GM20431 (cell line): Measurements from ENCODE around the gene BTBD7.
"Not testable (repeated sequence)": the region's sequence is repeated elsewhere in the genome, so short reads cannot be mapped to it uniquely, and the experiment has no call there.

ENCODE experiments used
- in situ Hi-C: fragments of 300-500 bp; cut with MseI, MboI; formaldehyde crosslinking; loops from one replicate; pipeline ENCODE4 v1.15.0; 2020; ENCODE audit warnings: low sequenced_read_pairs; ENCODE audit not compliant: unreplicated experiment

BTBD7 gene, protein sequence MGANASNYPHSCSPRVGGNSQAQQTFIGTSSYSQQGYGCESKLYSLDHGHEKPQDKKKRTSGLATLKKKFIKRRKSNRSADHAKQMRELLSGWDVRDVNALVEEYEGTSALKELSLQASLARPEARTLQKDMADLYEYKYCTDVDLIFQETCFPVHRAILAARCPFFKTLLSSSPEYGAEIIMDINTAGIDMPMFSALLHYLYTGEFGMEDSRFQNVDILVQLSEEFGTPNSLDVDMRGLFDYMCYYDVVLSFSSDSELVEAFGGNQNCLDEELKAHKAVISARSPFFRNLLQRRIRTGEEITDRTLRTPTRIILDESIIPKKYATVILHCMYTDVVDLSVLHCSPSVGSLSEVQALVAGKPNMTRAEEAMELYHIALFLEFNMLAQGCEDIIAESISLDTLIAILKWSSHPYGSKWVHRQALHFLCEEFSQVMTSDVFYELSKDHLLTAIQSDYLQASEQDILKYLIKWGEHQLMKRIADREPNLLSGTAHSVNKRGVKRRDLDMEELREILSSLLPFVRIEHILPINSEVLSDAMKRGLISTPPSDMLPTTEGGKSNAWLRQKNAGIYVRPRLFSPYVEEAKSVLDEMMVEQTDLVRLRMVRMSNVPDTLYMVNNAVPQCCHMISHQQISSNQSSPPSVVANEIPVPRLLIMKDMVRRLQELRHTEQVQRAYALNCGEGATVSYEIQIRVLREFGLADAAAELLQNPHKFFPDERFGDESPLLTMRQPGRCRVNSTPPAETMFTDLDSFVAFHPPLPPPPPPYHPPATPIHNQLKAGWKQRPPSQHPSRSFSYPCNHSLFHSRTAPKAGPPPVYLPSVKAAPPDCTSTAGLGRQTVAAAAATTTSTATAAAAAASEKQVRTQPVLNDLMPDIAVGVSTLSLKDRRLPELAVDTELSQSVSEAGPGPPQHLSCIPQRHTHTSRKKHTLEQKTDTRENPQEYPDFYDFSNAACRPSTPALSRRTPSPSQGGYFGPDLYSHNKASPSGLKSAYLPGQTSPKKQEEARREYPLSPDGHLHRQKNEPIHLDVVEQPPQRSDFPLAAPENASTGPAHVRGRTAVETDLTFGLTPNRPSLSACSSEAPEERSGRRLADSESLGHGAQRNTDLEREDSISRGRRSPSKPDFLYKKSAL

DNA sequence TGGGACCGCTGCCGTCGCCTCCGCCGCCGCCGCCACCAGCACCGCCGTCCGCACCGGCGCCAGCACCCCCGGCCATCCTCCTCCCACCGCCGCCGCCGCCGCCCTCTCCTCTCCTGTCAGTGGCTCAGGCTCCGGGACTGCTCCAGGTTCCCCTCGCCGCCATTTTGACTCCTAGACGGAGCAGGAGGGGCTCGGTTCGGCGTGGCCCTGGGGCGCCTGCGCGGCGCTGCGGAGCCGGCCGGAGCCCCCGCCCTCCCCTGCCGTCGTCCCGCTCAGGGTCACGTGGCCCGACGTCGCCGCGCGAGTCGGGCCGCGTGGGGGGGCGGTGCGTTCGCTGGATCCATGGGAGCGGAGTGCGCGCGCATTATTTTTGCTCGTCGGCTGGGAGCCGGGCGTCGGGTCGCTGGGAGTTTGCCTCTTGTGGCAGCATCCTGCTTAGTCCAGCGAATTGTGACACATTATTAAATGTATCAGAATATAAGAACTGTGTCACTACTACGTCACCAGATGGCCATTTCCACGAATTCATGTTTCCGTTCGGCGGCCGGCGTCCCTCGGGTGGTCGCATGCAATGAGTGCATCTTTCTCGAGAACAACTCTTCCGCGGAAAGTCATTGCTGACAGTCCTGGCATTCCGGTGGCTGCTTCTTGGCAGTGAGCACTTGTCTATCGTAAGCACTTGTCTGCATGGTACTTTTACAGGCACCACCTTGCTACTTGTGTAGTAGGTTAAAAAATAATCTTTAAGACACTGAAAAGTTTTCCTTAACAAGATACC lies at the start of gene BTBD7:
Gene BTBD7, minus strand, starts transcription at position 184 of the 778 bp plus-strand sequence. CDS start 36,985 bp downstream, outside the sequence.
- in situ Hi-C loops = no loop called here

DNA sequence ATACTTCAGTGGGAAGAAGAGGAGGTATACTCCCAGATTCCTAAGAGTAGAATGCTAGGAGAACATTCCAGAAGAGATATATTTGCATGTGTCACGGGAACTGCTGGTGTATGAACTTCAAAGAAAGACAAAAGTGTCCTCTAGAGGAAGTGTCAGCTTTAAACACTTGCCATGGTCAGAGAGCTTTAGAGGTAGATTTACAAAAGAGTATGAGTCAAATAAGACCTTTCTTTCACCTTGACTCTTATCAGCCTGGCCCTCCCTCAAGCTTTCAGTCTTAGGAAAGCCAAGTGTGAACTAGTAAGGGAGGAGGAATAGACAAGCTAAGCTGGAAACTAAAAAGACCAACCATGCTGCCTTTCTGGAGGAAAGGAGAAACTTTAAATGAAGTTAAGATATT lies 48.8 kb upstream of the BTBD7 start:
- in situ Hi-C loops = no loop called here

DNA sequence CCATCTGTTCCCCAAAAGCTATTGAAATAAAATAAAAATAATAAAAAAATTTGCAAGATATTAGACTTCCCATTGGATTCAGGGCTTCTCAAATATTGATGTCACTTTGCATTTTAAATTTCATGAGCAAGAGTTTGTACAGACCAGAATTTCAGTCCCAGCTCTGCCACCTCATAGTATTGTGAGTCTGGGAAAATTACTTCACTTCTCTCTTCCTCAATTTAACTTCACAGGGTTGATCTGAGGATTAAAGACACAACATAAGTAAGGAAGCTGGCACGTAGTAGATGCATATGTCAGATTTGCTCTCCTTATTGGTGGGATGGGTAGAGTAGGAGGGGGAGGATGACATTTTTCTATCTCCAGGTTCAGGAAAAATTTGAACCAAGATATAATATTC lies 47.0 kb upstream of the BTBD7 start:
- in situ Hi-C loops = no loop called here

DNA sequence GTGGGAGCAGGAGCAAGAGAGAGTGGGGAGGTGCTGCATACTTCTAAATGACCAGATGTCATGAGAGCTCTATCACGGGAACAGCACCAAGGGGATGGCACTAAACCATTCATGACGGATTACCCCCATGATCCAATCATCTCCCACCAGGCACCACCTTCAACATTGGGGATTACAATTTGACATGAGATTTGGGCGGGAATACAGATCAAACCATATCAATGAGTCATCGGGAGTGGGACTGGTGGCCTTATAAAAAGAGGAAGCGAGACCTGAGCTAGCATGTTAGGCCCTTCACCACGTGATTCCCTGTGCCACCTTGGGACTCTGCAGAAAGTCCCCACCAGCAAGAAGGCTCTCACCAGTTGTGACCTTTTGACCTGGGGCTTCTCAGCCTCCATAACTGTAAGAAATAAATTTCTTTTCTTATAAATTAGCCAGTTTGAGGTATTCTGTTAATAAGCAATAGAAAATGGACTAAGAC lies 42.9 kb upstream of the BTBD7 start:
- in situ Hi-C loops = no loop called here

DNA sequence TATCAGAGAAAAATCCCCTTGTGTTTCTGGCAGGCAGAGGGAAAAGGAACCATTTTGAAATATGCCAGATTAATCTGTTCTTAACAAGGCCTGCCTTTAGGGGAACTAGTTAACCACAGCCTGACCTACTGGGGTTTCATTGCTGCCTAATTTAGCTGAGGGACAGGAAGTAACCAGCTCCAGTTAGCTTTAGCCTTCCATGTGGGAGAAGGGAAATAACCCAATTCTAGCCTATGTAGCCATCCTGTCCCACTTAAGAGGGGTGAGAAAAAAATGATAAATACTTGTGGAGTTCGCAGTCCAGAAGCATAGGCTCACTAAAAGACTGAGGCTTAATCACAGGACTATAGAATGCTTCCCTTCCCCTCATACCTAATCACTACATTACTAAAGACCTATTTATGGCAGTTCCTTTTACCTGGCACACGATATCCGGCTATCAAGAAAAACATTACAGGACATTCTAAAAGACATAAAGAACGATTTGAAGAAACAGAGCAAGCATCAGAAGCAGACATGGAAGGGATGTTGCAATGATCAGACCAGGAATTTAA lies 37.0 kb upstream of the BTBD7 start:
- in situ Hi-C loops = no loop called here

DNA sequence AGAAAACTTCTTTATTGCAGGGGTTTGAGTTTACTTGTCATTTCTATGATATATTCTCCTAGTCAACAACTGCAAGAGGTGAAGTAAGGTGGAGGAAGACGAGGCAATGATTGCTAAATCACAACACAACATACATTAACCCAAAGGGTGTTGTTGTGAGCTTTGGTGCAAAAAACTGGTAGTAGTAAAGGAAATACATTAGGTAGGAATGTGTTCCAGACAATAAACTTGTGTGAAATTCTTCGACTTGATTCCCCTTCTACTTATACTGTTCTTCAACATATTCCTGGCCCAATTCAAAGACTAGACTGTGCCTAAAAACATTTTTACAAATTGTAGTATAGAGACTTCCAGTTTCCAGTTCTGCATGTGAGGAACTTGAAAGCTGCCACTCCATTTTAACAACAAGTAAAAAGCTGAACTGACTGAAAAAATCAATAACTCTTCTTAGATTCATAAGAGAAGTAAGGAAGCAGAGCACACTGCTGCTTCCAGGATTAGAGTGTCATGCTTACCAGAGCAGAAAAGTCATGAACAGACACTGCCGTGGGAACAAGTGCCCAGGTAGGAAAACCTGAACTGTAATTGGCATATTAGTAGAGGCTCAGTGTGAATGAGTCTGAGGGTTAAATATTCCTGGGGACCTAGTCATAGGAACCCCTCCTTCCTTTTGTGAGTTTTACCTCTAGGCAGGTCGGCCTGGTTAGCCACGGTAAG lies 36.3 kb upstream of the BTBD7 start:
- in situ Hi-C loops = no loop called here

DNA sequence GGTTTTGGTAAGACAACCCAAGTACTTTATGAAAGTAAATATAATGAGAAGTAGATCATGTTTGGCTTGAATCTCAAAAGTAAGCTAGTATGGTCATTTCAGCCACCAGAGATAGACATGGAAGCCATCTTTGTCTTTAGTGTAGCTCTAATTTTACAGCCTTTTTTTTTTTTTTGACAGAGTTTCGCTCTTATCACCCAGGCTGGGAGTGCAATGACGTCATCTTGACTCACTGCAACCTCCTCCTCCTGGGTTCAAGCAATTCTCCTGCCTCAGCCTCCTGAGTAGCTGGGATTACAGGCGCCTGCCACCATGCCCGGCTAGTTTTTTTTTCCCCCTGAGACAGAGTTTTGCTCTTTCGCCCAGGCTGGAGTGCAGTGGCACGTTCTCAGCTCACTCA lies 22.0 kb upstream of the BTBD7 start:
- in situ Hi-C loops = not testable (repeated sequence)

DNA sequence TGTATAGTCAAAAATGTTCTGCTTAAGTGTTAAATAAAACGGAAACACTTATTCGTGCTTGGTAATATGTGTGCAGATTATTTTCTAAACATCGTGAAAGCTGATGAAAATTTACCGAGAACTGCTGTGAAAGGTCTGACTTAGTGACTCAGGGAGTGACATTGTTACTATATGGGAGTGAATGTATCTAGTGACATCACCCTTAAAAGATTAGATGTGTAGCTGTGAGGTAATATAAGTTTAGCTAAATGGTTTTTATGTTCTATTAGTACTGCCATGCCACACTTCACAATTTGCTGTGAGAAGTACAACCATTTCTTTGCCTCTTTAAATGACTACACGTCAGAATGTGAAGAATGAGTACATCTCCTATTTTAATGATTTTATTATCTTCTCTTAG lies 15.5 kb upstream of the BTBD7 start:
- in situ Hi-C loops = no loop called here

DNA sequence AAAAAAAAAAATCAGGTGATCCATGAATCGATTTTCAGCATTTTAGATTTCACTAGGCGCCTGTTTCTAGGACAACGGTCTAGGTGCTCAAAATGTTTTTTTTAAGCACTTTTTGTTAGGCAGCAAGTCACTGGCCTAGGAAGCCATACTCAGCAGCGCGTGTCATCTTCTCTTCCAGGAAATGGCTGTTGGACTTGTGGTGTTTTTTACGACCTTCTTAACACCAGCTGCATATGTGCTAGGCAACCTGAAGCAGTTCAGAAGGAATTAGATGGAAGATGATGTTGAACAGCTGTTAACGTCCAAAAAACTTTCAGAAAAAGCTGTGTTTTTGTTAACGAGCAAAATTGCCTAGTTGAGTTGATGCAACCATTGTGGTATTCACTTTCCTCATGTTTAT lies 15.0 kb upstream of the BTBD7 start:
- in situ Hi-C loops = no loop called here

DNA sequence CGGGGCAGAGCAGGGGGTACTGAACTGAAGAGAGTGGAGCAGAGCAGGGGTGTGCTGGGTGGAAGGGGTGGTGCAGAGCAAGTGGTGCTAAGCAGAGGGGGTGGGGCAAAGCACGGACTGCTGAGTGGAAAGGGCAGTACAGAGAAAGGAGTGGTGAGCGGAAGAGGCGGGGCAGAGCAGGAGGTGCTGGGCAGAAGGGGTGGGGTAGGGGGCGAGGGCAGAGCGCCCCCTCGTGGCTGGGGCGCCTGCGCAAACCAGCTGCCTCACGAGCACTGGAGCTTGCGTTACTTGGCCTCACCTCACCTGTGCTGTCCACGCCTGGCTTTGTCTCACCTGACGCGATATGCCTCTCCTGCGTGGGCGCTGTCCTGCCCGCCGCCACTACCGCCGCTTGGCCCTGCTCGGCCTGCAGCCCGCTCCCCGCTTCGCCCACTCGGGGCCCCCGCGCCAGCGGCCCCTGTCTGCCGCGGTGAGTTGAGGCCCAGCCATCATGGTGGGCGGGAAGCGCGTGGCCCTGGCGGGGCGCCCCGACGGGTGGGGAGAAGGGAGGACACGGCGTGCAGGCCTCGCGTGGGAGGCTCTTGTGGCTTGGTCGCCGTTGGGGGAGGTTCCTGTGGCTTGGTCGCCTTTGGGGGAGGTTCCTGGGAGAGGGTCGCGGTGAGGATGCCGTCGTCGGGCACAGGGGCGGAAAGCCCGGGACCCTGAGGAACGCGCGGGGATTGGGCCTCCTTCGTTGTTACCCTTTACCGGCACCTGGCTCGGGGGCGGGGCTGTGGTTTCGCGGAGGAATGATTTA lies 14.3 kb upstream of the BTBD7 start, which contains the start of gene COX8C:
Gene COX8C, plus strand, starts transcription at position 257 of the 796 bp plus-strand sequence. Its CDS starts 87 bp downstream, at position 344.
- in situ Hi-C loops = no loop called here

DNA sequence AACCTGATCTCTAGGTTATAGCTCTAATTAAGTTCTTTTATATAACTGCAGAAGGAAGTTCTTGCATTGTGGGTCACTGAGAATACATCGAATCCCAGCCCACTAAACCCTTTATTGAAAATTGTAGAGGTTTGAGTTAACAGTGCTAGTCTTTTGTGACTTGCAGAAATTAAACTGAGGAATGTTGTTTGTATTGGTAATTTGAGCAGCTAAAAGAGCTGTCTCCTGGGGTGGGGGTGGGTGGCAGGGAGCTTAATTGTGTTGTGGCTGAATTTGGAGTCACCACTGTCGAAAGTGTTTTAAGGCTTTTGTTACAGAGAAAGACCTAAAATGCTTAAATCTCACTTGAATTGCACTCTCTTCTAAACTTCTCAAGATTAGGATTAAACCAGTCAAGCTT lies 11.0 kb upstream of the BTBD7 start:
- in situ Hi-C loops = no loop called here

DNA sequence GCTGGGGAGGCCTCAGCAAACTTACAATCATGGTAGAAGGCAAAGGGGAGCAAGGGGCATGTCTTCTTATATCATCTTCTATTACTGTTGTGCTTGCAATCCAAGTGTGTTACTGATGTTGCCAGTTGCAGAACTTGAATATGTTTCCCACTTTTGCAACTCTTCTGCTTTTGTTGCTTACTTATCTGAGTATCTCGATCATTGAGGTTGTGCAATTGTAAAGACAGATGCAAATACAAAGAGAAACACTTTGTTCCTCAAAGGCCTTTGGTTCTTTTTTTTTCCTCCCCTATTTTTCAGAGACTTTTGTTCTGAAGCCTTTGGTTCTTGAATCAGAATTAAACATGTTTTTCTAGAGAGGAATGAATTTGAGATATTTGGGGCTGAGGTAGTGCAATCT lies 10.4 kb upstream of the BTBD7 start:
- in situ Hi-C loops = no loop called here

DNA sequence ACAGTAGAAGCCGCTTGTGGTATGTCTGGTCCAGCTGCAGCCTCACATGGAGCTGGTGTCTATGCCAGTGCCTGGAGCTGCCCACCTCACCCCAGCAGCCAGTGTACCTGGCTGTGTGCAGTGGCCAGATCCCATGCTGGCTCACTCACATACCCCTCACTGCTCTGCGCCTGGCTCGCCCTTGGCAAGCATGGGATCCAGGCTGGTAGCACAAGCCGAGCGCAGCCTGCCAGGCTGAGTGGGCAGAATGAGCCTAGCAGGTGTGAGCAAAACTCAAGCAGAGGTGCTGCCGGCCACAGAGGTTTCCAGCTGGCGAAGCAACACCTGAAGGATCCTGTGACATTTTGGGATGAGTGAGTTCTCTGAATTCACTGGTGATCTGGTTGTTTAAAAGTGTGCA lies 5.0 kb upstream of the BTBD7 start:
- in situ Hi-C loops = no loop called here

DNA sequence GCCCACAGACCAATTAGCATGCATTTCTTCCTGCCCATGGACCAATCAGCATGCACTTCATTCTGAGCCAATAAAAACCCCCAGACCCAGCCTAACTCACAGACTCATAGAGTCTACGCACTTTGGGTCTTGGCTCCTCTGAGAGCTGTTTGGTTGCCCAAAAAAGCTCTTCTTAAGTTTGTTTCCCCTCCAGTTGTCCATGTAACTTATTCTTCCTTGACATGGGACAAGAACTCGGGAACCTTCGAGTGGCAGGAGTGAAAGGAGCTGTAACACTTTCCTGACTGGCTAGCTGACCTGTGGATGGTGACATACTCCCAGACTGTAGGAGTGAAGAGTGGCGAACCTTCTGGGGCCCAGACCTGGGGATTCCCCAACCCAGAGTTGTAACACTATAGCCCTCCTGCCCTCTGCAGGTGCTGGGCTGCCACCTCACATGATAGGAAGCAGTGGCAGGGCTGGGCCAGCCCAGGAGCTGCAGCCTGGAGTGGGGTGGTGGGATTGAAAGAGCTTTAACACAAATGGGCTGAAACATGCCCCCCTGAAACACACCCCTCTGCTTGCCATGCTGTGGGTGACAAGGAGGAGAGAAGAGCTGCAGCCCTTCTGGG lies 4.4 kb upstream of the BTBD7 start:
- in situ Hi-C loops = no loop called here

DNA sequence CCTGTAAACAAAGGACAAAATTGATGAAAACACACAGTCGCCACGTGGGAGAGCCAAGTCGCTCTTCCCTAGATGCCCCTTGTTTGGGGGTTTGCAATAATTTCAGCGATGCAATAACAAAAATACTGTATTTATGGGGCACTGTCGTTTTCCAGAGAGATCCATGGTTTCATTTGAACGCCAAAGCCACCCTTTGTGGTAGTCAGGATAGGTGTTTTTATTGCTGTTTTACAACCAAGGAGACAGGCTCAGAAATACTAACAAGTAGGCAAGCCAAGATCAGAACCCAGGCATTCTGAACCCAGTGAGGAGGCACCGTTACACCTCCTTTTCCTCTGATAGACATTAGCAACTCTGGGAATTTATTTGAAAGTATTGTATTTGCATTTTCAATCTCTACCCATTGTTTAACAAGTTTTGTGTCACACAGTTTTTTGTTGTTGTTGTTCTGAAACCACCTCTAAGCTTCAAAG lies 831 bp upstream of the BTBD7 start:
- in situ Hi-C loops = no loop called here

DNA sequence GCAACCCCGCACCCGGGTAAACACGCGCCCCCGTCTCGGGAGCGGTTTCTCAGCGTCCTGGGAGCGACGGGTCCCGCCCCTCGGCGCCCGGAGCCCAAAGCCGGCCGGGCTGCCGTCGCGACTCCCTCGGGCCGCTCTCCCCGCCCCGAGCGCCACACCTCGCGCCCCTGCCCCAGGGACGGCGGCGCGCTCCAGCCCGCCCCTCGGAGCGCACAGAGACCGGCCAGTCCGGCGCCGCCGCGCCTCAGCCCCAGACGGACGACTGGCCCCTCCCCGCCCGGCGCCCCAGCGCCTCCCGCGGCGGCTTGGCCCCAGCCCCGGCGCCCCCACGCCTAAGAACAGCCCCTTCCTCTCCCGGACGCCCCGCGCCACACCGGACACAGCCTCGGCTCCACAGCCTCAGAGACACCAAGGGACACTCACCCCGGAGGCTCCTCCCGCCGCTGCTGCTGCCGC lies 411 bp downstream of the BTBD7 start:
- in situ Hi-C loops = no loop called here

DNA sequence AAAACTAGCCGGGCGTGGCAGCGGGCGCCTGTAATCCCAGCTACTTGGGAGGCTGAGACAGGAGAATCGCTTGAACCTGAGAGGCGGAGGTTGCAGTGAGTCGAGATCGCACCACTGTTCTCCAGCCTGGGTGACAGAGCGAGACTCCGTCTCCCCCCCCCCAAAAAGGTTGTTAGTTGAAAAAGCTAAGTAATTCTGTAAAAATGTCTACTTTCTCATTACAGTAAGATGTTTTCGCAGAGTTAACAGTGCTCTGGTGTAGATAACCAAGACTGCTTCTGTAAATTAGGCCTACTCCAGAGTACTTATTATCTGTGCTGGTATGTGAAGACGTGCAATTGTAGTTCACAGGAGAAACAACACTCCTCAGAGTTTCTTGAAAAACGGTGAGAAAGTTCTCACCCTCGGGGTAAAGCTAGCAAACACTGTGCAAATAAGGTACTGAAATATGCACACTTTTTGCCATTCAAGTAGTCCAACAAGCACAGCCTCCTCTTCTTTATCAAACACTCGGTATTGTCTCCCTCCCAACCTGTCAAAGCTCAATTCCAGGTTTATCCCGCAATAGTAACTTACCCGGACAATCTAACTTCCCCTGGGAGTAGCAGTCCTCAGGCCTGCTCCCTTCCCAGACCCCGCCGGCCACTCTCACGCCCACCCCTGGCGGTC lies 974 bp downstream of the BTBD7 start:
- in situ Hi-C loops = no loop called here
